HG03342 (cell line): ENCODE results near the gene ROR2.
A peak's percentile ranks its signal among the peaks of the same experiment; 100 is the strongest.
"Not testable (repeated sequence)": the region's sequence is repeated elsewhere in the genome, so short reads cannot be mapped to it uniquely, and the experiment has no call there.

Source experiments
- ATAC-seq: cut with Tn5 transposase; IDR thresholded peaks from one replicate; pipeline ENCODE4 v1.9.1; 2021; ENCODE audit warnings: mild to moderate bottlenecking, moderate library complexity; ENCODE audit not compliant: unreplicated experiment

The ROR2 gene

DNA sequence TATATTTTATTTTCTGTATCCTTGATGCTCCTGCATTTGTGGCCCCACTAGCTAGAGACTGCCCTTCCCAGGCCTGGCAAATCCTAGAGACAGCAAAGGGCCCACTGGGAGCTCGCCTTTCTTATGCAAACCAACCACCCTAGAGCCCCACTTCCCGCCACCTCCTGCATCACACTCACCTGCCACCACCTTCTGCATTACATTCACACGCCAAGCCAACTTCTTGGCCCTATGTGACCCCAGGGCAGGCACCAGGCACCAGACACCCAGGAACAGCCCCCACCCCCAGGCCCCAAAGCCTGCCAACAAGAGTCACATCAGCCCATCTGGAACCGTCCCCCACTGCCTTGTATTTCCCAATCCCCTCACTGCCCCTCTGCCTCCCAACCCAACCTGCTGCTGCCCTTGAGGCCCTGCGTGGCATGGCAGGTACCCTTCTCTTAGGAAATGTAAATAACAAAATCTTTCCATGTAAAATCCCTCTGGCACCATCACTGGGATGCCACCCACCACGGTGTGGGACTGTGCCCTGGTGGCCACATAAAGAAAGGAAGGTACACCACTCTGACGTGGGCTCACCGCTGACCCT is 22.0 kb downstream of the ROR2 start:
- no peak for ATAC-seq

DNA sequence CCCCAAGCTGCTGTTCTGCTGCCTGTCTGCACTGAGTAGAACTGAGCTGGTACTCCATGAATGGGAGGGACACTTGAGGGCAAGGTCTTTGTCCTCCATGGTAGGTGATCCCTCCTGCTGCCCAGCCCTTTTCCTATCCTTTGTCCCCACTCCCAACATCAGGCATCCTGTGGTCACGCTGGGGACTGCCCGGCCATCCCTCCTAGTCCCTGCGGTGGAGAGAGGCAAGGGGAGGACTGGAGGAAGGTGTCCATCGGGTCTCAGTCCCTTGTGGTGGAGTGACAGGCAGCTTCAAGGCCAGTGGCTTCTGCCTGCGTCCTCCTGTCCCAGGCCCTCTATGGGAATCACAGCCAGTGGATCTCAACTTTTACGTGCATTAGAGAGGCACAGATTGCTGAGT is 25.9 kb downstream of the ROR2 start:
- no peak for ATAC-seq

DNA sequence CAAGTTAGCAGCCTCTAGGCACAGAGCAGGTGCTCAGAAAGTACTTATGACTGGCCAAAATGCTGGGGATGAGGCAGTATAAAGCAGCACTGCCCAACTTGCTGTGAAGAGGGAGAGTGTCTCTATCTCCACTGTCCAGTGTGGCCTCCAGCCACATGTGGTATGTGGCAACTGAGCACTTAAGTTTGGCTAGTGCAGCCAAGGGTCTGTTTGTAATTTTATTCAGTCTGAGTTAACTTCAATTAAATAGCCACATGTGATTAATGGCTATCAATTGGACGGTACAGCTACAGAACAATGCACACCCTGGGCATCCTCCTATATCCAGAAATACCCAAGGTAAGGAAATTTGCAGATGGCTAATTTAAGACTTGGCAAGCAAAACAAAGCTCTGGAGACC is 26.9 kb downstream of the ROR2 start:
- ATAC-seq = no peak

DNA sequence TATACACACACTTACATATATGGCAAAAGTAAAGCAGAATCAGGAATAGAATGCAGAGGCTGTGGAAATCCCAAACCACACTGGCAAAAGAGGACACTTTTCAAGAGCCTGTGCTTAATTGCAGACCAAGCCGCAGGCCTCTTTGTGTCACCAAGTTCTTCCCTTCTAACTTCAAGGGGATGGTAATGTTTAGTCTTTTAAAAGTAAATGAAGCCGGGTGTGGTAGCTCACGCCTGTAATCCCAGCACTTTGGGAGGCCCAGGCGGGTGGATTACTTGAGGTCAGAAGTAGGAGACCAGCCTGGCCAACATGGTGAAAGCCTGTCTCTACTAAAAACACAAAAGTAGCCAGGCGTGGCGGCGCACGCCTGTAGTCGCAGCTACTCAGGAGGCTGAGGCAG is 28.7 kb downstream of the ROR2 start:
- ATAC-seq = no peak

DNA sequence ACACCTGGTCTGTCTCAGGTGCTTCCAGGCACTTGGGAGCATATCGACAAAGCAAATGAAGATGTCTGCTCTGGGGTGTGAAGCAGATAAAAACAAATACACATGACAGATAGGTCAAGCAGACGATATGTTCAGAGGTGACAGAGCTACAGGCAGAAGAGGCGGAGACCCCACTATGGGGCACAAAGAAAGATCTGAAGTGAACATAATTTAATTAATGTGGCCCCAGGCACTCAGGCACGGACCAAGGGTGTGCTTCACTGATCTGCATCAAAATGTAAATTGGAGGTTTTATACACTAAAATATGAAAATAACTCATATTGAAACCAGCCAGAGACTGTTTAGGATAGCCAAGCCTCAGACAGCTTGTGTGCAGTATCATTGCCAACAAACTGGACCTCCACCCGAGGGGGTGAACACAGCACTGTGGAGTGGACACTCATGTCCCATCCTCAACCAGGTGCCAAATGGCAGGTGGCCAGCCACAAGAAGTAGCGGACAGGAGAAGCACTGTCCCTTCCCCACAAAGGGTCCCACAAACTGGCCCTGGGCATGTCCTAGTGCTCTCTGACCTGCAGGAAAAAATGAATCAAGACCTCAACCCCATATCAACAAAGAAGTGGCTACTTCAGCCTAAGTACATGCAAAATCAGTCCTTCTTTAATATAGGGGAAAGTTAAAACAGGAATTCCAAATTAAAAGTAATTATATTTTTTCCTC is 29.2 kb downstream of the ROR2 start:
- no peak for ATAC-seq

DNA sequence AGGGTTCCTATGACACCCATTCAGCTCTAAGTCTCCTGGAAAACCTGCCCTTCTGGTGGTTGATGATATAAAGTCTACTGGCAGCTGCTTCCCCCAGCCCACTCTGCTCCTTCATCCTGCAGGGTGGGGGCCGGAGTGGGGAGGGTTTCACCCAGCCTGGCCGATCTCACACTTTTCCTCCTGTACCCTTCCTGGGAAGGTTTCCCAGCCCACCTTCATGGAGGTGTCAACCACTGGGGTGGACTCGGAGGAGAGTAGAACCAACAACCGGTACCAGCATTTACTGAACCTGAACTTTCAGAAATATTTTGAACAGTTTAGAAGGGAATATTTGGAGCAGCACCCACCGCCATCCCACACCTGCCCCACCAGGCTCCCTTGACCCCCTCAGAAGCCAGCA is 30.4 kb downstream of the ROR2 start:
- ATAC-seq = no peak

DNA sequence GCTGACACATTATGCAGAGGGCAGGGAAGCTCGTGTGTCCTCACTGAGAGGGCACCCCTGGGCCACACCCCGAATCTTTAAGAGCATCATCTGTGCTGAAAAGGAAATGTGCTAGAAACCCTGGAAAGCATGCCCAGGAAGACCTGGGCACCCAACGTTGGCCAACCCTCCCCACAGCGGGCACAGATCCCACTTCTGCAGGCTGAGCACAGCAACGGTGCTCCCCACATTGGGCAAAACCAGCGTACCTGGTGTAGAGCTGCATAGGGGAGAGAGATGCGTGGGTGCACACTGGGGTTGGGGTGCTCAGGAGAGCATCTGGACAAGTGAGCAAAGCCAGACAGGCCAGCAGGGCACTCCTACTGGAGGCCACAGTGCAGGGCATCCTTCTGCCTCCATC is 32.6 kb downstream of the ROR2 start:
- no peak for ATAC-seq

DNA sequence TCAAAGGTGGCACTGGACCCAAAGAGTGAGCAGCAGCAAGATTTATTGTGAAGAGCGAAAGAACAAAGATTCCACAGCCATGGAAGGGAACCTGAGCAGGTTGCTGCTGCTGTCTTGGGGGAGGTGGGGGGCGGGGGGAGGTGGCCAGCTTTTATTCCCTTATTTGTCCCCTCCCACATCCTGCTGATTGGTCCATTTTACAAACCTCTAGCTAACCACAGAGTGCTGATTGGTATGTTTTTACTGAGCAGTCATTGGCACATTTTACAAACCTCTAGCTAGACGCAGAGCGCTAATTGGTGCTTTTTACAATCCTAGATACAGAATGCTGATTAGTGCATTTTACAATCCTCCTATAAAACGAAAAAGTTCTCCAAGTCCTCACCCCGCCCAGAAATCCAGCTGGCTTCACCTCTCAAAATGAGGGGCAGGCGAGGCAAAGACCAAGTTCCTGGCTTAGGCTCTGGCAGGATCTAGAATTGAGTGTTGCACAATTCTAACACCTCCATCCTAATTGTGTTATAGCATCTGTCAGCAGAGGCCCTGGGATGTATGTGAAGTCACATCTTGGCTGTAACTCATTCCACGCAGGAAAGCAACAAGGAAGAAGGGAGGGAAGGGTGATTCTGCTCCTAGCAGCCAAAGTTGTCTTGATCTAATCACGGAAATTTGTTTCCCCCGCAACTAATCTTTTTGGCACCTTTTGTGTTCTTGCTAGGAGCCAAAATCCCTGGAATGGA is 34.3 kb downstream of the ROR2 start:
- no peak for ATAC-seq

DNA sequence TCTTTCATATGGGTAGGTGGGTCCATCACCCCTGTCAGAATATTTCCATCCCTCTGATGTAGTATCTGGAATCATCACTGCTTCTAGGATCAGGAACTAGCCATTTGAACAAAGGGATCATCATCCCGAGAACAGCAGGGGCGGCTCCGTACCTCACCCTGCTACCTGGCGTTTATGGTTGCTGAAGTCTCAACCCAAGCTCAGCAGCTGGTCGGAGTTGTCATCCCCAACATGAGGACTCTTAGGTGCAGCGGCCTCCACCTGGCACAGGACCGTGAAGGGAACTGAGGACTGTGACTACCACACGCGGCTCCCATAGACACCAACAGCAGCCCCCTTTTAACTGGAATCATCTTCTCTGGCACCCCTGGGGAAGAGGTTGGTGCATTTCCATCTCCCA is 35.1 kb downstream of the ROR2 start:
- ATAC-seq = no peak

DNA sequence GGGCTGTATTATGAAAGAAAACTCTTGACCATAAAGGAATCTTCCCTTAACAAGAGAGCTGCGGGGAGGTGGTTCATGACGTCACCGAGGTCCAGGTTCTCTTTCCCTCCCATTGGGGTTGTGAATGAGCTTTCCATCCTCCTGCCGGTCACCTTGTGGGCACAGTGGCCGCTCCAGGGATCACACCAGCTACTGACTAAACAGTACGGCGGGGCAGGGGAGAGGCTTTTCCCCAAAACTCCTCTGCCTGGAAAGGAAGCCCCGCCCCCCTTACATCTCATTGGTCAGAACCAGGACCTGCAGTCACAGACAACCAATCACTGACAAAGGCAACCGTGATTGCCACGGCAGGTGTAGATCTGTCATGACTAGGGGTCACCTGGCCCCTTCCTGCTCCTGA is 35.6 kb downstream of the ROR2 start:
- ATAC-seq = no peak

DNA sequence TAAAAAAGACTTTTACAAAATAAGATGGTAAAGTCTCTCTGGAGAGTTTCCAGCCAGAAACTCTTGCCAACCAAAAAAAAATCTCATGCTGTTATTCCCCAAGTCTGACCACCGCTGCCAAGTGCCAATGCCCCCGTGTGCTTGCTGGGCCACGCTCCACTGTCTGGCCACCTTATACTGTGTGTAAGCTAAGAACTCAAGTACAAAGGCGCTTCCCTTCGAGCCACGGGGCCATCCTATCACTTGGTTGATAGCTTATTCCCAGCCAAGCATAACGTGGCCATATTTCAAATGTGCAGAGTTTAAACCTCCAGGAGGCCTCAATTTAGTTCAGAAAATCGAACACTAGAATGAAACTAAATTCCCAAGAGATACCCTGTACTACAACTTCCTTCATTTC is 36.0 kb downstream of the ROR2 start:
- no peak for ATAC-seq

DNA sequence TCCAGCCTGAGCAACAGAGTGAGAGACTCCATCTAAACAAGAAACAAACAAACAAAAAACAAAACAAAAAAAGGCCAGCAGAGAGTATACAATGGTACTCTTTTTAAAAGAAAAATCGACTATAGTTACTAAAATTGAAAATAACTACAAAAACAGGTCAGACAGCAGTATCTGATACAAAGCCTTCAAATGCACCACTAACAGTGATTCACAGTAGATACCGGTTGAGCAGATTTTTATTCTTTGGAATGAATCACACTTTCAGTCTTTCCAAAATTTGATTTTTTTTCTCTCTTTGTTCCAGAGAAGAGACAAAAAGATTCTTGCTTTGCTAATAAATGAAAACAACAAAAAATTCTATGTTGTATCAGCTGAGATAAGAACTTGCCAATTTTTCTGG is 36.9 kb downstream of the ROR2 start:
- no peak for ATAC-seq

DNA sequence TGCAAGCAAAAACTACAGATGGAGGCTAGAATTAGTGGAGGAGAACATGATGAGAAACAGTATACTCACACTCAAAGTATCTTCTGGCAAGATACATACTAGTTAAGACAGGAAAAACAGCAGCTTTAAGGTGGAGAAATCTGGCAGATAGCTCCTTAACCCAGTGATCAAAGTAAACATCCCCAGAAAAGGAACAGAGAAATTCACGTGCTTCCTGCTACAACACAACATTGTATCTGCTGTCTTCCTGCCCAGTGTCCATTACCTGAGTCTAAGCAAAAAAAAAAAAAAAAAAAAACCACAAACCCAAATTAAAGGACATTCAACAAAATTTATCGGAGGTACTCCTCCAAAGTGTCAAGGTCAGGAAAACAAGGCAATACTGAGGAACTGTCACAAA is 38.4 kb downstream of the ROR2 start:
- ATAC-seq = no peak

DNA sequence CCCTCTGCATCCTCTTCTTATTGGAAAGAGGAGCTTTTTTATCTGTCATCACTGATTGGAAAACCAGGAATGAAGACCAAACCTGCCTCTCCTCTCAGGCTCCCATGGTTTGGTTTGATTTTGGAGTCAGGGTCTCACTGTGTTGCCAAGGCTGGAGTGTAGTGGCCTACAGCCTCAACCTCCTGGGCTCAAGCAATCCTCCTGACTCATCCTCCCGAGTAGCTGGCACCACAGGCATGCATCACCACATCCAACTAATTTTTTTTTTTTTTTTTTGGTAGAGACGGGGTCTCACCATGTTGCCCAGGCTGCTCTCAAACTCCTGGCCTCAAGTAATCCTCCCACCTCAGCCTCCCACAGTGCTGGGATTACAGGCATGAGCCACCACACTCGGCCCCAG is 40.8 kb downstream of the ROR2 start:
- not testable (repeated sequence) for ATAC-seq

DNA sequence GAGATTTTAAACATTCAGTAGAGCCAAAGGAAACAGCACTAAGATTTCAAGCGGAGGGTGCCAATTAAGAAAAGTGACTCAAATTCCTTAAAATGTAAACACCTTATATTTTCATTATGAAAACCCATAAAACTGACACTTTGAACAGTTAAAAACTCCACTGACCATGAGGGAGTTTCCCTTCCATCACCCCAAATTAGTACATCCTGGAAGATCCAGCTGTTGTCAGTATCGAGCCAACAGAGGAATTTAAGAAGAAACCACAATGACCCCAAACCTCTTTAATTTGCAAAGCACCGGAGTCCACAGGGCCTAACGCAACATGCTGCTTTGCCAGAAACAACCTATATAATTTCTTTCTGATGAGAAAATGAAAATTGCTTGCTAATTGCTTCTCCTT is 41.3 kb downstream of the ROR2 start:
- ATAC-seq = no peak

DNA sequence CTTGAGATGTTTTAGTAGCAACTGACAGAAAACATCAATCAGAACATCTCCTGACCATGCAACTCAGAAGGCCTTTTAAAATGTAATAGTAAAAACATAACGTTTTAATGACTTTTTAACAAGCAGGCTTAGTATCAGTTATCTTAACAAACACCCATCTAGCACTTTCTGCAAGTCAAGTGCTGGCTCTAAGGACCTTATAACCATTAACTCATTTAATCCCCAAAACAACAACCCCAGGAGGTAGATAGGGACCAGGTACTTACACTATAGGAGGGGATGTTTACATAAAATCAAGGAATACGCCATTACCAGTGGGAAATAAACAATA is 41.8 kb downstream of the ROR2 start:
- ATAC-seq = no peak

DNA sequence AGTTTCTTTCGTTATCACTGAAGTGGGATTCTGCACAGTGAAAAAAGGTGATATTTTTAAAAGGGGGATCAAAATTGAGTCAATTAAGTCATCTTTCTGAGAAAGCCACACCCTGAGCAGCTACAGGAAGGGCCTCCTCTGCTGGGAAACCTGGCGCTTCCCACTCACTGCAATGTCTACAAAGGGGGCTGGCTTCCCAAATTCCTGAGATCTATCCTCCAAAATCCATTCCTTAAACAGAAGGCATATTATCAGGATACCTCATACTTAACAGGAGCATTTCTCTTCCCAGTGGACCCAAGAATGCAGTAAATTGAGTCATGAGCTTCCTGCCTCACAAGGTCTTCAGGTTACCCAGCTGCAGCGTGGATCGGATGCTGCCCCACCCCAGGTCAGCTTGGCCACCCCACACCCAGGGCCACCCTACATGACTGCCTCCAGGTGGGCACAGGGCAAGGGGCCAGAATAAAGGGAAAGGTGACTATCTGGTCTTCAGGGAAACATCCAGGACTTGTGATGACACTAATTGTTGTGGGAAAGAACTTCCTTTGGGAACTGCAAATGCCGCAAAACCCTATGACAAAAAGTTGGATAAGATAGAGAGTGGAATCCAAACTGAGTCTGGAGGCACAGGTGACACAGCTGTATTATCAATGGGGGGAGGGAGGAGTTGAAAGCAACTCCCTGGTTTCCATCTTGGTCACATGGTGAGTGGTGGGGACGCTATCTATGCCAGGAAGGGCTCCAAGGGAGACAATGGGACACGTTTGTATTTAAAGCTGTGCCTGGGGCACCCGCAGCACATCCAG is 42.3 kb downstream of the ROR2 start:
- no peak for ATAC-seq

DNA sequence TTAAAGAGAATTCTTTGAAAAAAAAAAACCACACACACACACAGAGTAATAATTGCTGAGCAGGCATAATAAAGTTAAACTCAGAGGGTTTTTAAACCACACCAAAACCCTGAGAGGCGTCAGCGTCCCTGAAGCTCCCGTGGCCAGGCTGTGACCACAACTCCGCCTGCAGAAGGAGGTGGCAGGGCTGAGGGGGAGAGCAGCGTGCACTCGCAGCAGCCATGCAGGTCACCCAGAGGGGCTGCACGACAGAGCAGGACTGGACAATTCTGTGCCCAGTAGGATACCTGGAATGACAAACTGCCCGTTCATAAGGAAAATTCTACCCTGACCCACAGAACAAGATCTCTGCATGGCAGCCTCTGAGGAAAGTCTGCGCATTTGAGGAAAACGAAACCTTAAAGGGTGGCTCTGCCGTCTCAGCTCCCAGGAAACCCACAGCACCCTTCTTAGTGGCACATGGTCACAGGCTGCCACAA is 44.0 kb downstream of the ROR2 start:
- peak; percentile 52 for ATAC-seq

DNA sequence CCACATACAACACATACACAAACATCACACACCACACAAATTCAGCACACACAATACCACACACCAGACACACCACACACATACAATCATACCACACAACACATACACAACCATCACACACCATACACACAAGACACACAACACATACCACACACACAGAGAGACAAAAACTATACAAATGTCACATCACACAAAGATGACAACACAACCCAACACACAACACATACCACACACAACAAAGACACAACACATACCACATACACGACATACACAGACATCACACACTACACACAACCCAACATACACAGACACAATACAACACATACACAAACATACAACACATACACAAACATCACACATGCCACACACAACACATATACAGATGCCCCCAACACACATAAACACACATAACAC is 44.8 kb downstream of the ROR2 start:
- ATAC-seq = no peak

DNA sequence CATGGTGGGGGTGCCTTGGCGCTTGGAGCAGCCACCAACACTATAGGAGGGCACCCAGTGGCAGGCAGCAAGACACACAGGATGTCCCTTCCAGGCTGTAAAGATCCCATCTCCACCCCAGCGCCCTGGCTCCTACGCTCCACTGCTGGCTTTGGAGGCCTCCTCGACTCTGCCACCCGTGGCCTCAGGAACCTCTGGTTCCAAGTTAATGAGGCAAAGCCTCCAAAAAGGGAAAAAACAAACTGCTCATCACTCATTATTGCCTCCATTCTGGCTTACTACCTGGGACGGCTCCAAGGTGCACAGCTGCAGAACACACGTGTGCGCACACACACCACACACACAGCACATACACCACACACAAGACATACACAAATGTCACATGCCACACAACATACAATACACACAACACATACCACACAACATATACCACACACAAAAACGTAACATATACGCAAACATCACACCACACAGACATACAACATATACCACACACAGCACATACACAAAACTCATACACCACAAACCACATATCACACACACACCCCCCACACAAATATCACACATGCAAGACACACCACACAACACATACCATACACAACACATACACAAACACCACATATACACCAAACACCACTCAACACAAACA is 45.3 kb downstream of the ROR2 start:
- no peak for ATAC-seq
